ENCODE results near the gene CTNNA2.

DNA sequence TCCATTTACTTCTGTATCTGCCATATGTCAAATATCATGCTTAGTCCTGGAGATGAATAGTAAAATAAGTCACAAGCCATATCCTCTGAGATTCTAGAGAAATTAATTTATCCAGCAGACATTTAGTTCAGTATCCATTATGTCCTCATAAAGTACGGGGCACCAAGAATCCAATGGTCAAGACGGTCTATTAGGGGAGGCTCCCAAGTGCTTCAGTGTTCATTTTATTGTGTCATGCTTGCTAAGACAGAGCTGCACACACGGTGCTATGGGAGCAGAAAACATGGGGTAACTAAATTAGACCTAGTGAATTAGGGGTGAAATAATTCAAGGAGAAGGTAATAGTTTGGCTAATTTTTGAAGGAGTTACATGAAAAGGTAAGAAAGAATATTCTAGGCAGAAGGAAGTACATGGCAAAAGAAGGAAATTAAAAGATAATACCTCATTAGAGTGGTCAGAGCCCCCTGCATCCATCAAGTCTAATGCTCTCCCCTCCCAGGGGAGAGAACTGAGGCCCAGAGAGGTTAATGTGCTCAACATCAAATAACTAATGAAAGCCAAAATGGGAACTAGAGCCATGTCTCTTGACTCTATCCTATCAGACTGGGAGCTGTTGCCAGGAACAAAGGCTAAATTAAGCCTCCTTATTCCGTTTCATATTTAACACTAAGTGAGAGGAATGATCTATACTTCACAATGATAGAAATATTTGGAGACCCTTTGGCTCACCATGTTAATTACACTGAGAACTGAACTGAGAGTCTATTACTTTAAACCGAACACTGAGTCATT, 433.0 kb downstream of the CTNNA2 start:
- TF ChIP-seq RXRA (IDR thresholded peaks at IDR 0.05; ENCODE audit: borderline replicate concordance, low read depth): no peak
- TF ChIP-seq, protein P1, sequence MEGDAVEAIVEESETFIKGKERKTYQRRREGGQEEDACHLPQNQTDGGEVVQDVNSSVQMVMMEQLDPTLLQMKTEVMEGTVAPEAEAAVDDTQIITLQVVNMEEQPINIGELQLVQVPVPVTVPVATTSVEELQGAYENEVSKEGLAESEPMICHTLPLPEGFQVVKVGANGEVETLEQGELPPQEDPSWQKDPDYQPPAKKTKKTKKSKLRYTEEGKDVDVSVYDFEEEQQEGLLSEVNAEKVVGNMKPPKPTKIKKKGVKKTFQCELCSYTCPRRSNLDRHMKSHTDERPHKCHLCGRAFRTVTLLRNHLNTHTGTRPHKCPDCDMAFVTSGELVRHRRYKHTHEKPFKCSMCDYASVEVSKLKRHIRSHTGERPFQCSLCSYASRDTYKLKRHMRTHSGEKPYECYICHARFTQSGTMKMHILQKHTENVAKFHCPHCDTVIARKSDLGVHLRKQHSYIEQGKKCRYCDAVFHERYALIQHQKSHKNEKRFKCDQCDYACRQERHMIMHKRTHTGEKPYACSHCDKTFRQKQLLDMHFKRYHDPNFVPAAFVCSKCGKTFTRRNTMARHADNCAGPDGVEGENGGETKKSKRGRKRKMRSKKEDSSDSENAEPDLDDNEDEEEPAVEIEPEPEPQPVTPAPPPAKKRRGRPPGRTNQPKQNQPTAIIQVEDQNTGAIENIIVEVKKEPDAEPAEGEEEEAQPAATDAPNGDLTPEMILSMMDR (IDR thresholded peaks at IDR 0.05): no peak
- no peak for TF ChIP-seq RFX5 (IDR thresholded peaks at IDR 0.05; ENCODE audit: low read length)
- no peak for TF ChIP-seq TEAD4 (IDR thresholded peaks at IDR 0.05; ENCODE audit: borderline replicate concordance, insufficient read depth)
- TF ChIP-seq EP300 (IDR thresholded peaks at IDR 0.05; ENCODE audit: borderline replicate concordance in 1 of 2, low read depth in 1 of 2, low read length in 1 of 2): no peak
- no peak for TF ChIP-seq EZH2phosphoT487 (IDR thresholded peaks at IDR 0.05; ENCODE audit: borderline replicate concordance, low read depth)
- TF ChIP-seq YY1 (IDR thresholded peaks at IDR 0.05; ENCODE audit: low read depth): no peak
- TF ChIP-seq, protein P2, sequence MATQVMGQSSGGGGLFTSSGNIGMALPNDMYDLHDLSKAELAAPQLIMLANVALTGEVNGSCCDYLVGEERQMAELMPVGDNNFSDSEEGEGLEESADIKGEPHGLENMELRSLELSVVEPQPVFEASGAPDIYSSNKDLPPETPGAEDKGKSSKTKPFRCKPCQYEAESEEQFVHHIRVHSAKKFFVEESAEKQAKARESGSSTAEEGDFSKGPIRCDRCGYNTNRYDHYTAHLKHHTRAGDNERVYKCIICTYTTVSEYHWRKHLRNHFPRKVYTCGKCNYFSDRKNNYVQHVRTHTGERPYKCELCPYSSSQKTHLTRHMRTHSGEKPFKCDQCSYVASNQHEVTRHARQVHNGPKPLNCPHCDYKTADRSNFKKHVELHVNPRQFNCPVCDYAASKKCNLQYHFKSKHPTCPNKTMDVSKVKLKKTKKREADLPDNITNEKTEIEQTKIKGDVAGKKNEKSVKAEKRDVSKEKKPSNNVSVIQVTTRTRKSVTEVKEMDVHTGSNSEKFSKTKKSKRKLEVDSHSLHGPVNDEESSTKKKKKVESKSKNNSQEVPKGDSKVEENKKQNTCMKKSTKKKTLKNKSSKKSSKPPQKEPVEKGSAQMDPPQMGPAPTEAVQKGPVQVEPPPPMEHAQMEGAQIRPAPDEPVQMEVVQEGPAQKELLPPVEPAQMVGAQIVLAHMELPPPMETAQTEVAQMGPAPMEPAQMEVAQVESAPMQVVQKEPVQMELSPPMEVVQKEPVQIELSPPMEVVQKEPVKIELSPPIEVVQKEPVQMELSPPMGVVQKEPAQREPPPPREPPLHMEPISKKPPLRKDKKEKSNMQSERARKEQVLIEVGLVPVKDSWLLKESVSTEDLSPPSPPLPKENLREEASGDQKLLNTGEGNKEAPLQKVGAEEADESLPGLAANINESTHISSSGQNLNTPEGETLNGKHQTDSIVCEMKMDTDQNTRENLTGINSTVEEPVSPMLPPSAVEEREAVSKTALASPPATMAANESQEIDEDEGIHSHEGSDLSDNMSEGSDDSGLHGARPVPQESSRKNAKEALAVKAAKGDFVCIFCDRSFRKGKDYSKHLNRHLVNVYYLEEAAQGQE (IDR thresholded peaks at IDR 0.05; ENCODE audit: low read depth, low read length): no peak
- TF ChIP-seq POLR2AphosphoS5 (IDR thresholded peaks at IDR 0.05; ENCODE audit: low read depth, low read length): no peak
- no peak for TF ChIP-seq SIN3A (IDR thresholded peaks at IDR 0.05; ENCODE audit: borderline replicate concordance, low read depth, low read length)

All from SK-N-SH (cell line).